Mammary epithelial cell (primary cell): ENCODE measurements around the gene ADAM12.

Source experiments
- CTCF ChIP-seq, 2 donors: IDR thresholded peaks in 1 of 2; conservative IDR thresholded peaks in 1 of 2; 2 replicates each; pipeline ENCODE4 v1.5.1; 2011 to 2012; ENCODE audit warnings: inconsistent platforms in 2 of 2, low read length in 2 of 2, mild to moderate bottlenecking in 2 of 2, control low read depth in 1 of 2, low read depth in 1 of 2; ENCODE audit not compliant: insufficient read depth in 1 of 2; ENCODE audit errors: extremely low read depth in 1 of 2
- EZH2 ChIP-seq: IDR thresholded peaks from 2 replicates; pipeline ENCODE4 v1.6.1; 2012; ENCODE audit warnings: low read length, inconsistent platforms, borderline replicate concordance

DNA sequence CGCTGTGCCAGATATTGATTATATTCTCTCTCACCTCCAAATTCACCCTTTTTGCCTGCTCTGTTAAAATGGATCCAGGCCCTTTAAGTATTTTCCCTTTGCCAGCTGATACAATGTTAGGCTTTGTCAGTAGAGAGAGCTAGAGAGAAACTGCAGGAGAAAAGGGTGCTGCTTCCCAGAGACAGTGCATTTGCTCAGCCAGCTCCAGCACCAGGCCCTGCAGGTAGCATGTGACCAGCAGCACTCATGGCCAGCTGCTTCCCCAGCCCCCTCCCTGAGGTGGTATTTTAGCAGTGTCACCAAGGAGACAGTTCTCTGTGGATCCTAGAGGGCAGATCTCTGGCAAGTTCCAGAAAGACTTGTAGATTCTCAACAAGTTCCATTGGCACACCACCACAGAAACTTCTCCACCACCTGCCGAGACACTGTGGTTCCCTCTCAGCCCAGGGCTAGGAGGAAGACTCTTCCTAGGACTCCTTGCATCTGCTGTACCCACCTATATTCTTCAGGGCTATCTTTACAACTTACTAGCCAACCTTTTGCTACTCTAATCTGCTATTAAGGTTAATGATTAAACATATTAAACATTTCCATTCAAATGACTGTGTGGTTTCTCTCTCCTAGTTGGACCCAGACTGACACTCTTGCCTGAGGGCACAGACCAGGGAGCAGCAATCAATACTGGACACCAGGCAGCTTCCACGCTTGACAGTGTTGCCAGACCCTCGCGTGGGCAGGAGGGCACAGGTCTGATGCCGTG lies 35.6 kb upstream of the ADAM12 start:
- no peak for TF ChIP-seq CTCF (conservative IDR thresholded peaks at IDR 0.05 in 1 of 2, IDR thresholded peaks at IDR 0.05 in 1 of 2; ENCODE audit: extremely low read depth in 1 of 2, insufficient read depth in 1 of 2, low read depth in 1 of 2, low read length in 2 of 2)
- TF ChIP-seq EZH2: no peak
